BJ (cell line): ENCODE measurements around the gene TBX4. TPM values are rescaled to one million over a fixed set of nuclear protein-coding genes. Genes with fewer than 3 reads are reported as not detected.

Experiments used
- CTCF ChIA-PET: fragments of 350-600 bp; formaldehyde crosslinking; extraction: SDS; loops from one replicate; lab custom pipeline; 2021; ENCODE audit warnings: antibody characterized with exemption, inconsistent platforms; lab: Yijun Ruan, JAX
- POLR2A ChIA-PET: fragments of 300-600 bp; sonication (Branson Sonifier 250); formaldehyde crosslinking; extraction: SDS; loops from one replicate; lab custom pipeline; 2021; ENCODE audit warnings: antibody characterized with exemption; lab: Charles Lee
- DNase-seq: peaks from one replicate; pipeline ENCODE4 v3.0.0-alpha.2; 2011; ENCODE audit warnings: low read depth
- H3K27me3 ChIP-seq: 2 replicates; pipeline ENCODE4 v1.6.0; 2011; ENCODE audit warnings: low read length; ENCODE audit not compliant: control insufficient read depth, insufficient read depth
- H3K36me3 ChIP-seq: 2 replicates; pipeline ENCODE4 v1.5.1; 2011; ENCODE audit warnings: low read length; ENCODE audit not compliant: control insufficient read depth, insufficient read depth
- H3K4me3 ChIP-seq: 2 replicates; pipeline ENCODE4 v1.5.1; 2011; ENCODE audit warnings: low read depth, mild to moderate bottlenecking, control low read depth, low read length
- polyA plus RNA-seq: library from polyadenylated mRNA; depleted of rRNA; stranded (reverse); fragments of >200 nt; gene quantifications from 2 replicates; pipeline ENCODE4 v1.2.3, GENCODE V29; 2011
- TF ChIP-seq, protein P1 (sequence below): IDR thresholded peaks from 2 replicates; pipeline ENCODE4 v1.5.1; 2011; ENCODE audit warnings: low read depth, mild to moderate bottlenecking, control low read depth, inconsistent platforms, low read length, moderate library complexity; ENCODE audit not compliant: insufficient read depth

TBX4 gene
- polyA plus RNA-seq, 1 experiment: 3.7 TPM

DNA sequence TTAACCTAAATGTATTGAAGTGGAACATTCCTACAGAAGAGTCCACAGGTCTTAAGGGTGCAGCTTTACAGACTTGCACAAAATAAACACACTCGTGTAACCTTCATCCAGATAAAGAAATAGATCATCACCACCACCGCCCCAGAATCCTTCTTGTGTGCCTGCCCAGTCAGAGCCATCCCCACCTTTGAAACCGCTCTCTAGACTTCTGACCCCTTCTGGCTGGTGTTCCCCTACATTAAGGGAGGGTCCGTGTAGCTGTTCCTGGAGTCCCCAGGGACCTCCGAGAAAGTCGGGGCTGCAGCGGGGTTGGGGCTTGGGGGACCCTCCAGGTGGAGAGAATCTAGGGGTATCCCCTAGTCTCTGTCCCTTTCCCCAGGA, 9.4 kb downstream of the TBX4 start:
- CTCF ChIA-PET: interaction anchor here (1.1 to 3.1 kb wide), 4 partner anchors 11 to 90 kb away, joined by 3 to 17 read pairs (median 3); no protein-coding TSS in a partner anchor
- Histone ChIP-seq H3K27me3 (peaks cover 27% of the 10 kb centered on the region), H3K4me3 (no peak overlapping the region), H3K36me3 (no peaks in the 10 kb centered on the region)
- POLR2A ChIA-PET: no interaction called here
- DNase-seq: no peak
- TF ChIP-seq, protein P1, sequence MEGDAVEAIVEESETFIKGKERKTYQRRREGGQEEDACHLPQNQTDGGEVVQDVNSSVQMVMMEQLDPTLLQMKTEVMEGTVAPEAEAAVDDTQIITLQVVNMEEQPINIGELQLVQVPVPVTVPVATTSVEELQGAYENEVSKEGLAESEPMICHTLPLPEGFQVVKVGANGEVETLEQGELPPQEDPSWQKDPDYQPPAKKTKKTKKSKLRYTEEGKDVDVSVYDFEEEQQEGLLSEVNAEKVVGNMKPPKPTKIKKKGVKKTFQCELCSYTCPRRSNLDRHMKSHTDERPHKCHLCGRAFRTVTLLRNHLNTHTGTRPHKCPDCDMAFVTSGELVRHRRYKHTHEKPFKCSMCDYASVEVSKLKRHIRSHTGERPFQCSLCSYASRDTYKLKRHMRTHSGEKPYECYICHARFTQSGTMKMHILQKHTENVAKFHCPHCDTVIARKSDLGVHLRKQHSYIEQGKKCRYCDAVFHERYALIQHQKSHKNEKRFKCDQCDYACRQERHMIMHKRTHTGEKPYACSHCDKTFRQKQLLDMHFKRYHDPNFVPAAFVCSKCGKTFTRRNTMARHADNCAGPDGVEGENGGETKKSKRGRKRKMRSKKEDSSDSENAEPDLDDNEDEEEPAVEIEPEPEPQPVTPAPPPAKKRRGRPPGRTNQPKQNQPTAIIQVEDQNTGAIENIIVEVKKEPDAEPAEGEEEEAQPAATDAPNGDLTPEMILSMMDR: 0 out of 2 replicates have a peak, but pooled peaks have one; percentile 1

DNA sequence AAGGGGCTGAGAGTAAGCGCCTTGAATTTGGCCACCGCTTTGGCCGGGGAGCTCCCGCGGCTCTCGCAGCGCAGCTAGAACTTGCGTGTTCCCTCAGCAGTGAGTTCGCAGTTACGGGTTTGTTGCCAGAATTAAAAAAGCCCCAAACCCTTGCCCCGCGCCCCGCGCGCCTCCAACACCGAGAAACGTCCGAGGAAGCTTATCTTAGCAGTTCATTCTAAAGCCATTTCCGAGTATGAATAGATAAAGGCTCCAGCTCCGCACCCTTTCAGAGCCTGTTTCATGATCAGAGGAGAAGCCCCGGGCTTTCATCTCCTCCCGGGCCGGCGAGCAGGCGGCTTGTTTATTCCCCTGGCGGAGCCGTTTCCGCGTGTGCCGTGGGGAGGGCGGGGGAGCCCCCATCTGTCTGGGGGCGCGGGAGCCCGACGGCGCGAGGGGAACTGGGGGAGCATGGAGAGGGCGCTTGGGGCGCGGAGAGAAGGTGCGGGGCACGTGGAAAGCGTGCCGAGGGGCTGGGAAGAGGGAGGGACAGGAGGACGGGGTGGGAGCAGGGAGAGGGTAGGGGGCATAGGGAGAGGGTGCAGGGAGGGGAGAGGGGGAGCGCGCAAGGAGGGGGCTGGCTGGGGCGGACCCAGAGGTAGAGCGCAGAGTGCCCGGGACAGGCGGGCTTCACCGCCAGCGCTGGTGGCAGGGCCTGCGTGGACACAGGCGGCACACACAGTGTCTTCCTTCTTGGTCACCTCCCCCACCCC, 9.9 kb downstream of the TBX4 start:
- CTCF ChIA-PET: interaction anchor here (1.1 to 3.1 kb wide), 4 partner anchors 11 to 89 kb away, joined by 3 to 17 read pairs (median 3); no protein-coding TSS in a partner anchor
- TF ChIP-seq, protein P1: no peak
- DNase-seq: no peak
- POLR2A ChIA-PET: interaction anchor here (0.5 kb wide), 1 partner anchor 90 kb away, joined by 4 read pairs; no protein-coding TSS in a partner anchor
- no peaks in the 10 kb centered on the region for H3K36me3 ChIP-seq
- peak overlapping the region; percentile 16 for H3K4me3 ChIP-seq
- H3K27me3 ChIP-seq: peaks cover 21% of the 10 kb centered on the region

DNA sequence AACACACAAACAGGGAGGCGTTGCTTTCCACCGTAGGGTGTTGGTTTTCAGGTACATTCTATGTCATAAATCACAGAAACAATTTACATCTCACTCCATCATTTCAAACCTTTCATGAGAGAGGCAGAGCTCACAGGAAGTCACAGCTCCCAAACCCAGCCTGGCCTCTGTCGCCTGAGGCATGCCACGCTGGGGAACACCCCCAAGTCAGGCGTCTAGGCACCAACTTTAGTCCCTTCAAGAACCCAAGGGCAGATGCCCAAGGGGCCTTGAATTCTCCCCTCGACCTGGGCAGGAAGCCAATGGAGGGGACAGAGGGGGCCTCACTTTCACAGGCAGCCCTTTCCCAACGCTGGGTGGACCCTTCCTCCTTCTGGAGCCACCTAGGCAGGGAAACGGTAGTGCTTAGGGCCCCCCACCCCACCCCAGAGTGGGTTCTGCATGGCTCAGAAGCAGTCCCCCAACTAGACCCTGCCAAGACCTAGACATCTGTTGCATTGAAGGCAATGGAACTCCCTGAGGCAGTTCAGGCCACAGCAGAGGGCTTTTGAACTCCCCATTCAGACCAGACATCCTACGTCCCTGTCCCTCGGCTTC, 10.6 kb downstream of the TBX4 start:
- H3K4me3 ChIP-seq: no peak overlapping the region
- POLR2A ChIA-PET: no interaction called here
- no peak for DNase-seq
- H3K36me3 ChIP-seq: no peaks in the 10 kb centered on the region
- TF ChIP-seq, protein P1: no peak
- CTCF ChIA-PET: interaction anchor here (0.9 to 3.1 kb wide), 6 partner anchors 8 to 102 kb away, joined by 3 to 17 read pairs (median 4); no protein-coding TSS in a partner anchor
- H3K27me3 ChIP-seq: peaks cover 16% of the 10 kb centered on the region

DNA sequence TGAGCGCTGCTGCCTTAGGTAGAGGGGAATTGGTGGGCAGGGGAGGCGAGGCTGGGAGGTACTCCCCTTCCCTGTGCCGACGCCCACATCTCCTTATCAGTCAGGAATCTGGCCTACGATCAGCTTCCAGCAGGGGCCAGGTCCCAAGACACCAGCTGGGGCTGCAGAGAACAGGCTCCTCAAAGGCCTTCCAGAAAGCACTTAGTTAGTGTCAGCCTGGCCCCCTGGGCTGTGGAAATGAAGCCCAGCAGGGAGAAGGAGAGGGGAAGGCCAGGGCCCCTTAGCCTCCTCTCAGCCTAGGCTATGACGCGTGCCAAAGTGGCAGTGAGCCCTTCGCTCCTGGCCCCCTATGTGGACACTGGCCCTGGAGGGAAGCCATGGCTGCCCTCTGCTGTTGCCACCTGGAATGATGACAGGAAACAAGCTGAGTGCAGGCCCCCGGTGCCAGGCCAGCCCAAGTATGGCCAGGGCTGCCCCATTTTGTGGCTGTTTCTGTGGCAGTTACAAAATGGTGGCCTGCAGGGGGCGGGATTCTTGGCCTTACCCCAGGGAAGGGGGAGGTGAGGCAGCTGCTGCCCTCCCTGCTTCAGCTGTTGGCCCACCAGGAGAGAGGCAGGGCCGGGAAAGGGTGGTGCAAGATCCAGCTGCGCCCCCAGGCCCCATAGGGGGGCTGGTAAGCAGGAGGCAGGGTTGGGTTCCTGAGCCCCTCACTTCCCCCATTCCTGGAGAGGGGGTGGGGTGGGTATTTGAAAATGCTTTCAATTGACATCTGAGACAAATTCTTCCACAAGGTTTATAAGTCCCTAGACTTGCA, 11.3 kb downstream of the TBX4 start:
- ChIA-PET CTCF (interaction anchor here (0.9 to 3.1 kb wide), 6 partner anchors 9 to 102 kb away, joined by 3 to 17 read pairs (median 4); no protein-coding TSS in a partner anchor), POLR2A (no interaction called here)
- no peak overlapping the region for H3K4me3 ChIP-seq
- H3K36me3 ChIP-seq: no peaks in the 10 kb centered on the region
- DNase-seq: no peak
- TF ChIP-seq, protein P1: peak; percentile 30; the same call in 1 of the 2 replicates
- H3K27me3 ChIP-seq: peaks cover 10% of the 10 kb centered on the region; the same call in 1 of the 2 replicates
